Measurements from ENCODE around the gene RNF39.
A peak's percentile ranks its signal among the peaks of the same experiment; 100 is the strongest.
"Not testable (repeated sequence)": the region's sequence is repeated elsewhere in the genome, so short reads cannot be mapped to it uniquely, and the experiment has no call there.

Gene RNF39

DNA sequence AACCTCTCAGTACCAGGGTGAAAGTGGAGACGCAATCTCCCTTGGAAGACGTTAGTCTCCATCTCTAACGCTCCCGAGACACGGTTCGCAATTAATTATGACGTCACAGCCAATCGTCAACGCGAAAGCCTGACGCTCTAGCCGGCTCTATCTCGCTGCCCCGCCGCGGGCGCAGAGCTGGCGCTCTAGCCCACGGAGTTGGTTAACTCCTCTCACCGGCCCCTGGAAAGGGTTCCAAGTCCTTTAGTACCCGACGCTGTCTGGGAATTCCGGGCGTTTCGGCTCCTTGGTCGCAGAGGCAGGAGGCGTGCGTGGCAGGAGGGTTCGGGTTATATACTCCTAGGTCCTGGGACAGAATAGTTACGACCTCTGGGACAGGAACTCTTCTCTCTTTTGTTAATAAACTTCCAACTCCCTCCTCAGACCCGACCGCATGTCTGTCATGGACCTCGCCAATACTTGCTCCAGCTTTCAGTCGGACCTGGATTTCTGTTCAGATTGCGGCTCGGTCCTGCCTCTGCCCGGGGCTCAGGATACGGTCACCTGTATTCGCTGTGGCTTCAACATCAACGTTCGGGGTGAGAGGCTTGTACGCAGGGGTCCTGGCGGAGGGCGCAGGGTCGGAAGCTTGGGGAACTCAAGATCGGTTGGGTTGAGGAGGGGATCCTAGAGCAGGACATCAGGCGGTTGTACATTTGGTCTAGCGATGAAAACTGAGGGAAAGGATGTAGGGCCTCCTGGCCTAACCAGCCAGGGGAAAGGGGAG is 14.3 kb downstream of the RNF39 start, which contains the start of gene POLR1H:
Gene POLR1H (plus strand): TSS at position 174 of the 766 bp plus-strand sequence. CDS start 260 bp downstream, at position 434.
- DNase-seq (ENCODE audit: low spot score): peak; percentile 93

DNA sequence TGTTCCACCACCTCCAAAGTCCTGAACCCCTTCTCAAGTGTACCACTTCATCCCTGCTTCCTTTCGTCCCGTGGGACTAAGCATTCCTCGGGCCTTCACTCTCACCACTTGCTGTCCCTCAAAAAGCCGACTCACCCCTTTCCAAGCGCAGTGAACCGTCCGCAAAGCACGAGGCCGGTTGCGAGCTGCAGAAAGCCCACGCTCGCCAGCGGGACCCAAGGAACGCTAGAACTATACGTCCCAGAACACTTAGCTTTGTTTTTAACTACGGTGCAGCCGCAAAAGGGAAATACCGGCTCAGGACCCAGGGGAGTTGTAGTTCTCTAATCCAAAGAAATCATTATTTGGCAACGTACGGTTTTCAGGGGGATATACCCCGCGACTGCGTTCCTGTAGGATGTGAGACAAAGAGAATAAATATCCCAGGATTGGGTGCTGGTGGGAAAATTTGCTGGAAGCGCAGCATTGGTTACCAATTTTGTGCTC is 14.9 kb downstream of the RNF39 start:
- DNase-seq (ENCODE audit: low spot score): peak; percentile 68

DNA sequence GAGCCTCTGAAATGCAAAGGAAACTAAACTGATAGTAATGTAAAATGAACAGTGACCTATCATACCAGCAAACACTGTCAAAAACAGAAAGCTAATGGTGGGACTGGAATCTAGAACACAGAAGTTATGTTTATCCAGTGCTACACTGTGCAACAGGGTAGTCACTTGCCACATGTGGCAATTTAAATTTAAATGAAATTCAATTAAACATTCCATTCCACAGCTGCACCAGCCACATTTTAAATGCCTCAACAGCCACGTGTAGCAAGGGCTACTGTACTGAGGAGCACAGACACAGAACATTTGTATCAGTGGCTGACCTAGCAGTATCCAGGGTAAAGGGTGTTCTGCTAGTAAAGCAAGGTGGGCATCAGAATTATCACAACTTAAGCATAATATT is 20.1 kb downstream of the RNF39 start:
- DNase-seq (ENCODE audit: low spot score): no peak

DNA sequence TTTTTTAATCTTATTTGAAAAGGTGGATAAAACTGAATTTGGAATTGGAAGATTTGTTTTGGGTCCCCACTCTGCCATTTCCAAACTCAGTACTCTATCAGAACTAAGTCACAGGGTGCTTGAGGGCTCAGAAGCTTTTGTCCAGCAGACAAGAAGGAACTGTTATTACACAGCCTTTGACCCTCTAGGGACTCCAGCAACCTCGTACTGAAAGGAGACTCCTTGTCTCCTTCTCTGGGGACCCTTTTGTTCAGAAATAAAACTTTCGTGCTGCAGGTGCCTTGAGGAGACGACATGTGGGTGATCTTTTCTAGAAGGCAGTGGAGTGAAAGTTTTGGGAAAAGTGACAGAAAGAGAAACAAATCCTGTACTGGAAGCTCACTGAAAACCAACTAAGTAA is 21.9 kb downstream of the RNF39 start:
- no peak for DNase-seq (ENCODE audit: low spot score)

DNA sequence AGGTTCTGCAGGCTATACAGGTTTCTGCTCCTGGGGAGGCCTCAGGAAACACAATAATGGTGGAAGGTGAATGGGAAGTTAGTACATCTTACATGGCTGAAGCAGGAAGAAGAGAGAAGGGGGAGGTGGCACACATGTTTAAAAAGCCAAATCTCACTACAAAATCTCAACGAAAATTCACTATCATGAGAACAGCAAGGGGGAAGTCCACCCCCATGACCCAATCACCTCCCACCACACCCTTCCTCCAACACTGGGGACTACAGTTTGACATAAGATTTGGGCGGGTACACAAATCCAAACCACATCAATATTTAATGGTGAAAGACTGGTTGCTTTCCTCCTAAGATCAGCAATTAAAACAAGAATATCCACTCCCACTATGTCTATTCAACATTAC is 28.3 kb downstream of the RNF39 start:
- DNase-seq (ENCODE audit: low spot score): no peak

DNA sequence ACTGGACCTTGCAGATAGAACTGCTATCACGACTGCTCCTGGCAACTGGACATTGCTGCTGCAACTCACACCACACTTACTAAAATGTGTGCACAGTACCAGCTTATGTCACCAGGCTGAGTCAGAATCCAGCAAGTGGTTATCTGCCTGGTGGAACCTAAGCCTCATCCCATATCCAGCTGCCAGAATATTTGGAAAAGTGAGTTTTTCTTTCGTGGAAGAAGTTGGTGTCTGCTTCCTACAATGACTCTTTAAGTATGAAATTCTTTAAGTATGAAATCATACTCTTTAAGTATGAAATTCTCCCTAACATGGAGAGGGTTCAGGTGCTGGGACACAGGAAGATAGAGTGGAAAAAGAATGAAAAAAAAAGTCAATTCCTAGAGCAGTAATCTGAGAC is 30.9 kb downstream of the RNF39 start:
- no peak for DNase-seq (ENCODE audit: low spot score)

DNA sequence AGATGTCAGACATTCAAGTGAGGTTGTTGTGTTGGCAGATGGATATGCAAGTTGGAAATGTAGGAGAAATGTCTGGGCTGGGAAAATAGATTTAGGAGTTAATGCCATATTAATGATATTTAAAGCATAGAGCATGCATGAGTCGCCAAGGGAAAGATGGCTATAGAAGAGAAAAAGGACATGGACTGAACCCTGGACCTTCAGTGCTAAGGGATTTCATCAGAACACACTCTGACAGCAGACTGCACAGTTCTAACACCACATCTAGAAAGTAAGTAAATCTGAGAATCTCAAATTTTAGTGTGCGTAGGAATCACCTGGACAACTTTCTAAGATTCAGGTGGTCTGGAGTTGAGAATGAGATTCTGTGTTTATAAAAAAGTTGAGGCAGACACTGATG is 31.8 kb downstream of the RNF39 start:
- DNase-seq (ENCODE audit: low spot score): no peak

DNA sequence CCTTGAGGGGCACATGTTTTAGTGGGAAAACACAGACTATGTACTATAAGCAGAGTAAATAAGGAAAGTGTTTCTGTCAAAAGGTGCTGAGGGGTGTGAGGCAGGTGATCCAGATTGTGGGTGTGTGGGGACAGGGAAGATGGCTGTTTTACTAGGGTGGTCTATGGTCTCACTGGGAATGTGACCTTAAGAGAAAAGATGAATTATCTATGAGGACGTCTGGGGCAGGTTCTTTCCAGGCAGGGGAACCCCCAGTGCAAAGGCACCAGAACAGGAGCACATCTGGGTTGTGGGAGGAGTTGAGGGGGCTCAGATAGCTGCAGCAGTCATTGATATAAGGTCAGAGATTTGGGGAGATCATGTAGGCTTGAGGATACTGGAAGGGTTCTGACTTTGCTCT is 32.7 kb downstream of the RNF39 start:
- DNase-seq (ENCODE audit: low spot score): no peak

DNA sequence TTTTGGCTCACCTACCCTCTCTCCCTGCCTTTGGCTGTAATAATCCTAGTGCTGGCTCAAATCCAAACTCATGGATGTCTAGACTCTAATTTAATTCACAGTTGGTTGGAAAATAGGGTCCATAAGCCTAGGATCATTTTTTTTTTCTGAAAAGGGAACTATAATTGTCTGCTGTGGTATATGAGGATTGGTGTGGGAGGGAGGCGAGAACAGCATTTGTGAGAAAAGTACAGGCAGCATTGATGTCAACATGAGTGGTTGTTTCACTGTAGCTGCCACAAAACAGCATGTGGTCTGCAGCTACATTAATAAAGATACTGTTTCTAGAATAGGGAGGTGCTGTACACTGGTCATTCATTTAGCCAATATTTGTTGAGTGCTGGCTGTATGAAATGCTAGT is 33.1 kb downstream of the RNF39 start:
- DNase-seq (ENCODE audit: low spot score): no peak

DNA sequence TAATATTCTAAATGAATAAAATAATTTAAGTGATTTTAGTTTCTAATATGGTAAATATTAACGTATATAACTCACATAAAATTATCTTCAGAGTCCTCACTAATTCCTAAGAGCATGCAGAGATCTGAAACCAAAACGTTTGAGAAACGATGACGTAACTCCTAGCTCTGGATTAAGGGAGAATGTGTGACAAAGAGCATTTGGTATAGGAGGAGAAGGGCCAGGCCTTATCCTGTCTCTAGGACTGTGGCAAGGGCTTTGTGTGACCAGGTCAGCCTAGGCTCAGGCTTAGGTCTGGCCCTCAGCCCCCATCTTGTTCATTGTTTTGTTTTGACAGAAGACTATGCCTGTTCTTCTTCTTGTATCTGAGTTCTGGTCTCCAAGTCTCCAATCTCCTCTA is 33.7 kb downstream of the RNF39 start:
- DNase-seq (ENCODE audit: low spot score): no peak

DNA sequence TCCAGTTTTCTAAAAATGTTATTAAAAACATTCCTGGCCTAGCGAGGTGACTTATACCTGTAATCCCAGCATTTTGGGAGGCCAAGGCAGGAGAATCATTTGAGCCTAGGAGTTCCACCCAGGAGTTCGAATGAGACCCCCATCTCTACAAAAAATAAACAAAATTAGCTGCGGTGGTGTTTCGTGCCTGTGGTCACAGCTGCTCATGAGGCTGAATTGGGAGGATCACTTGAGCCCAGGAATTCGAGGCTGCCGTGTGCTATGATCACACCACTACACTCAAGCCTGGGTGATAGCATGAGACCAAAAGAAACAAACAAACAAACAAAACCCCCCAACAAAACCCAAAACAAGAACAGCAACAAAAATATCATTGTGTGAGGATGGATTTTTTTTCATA is 34.3 kb downstream of the RNF39 start:
- no peak for DNase-seq (ENCODE audit: low spot score)

DNA sequence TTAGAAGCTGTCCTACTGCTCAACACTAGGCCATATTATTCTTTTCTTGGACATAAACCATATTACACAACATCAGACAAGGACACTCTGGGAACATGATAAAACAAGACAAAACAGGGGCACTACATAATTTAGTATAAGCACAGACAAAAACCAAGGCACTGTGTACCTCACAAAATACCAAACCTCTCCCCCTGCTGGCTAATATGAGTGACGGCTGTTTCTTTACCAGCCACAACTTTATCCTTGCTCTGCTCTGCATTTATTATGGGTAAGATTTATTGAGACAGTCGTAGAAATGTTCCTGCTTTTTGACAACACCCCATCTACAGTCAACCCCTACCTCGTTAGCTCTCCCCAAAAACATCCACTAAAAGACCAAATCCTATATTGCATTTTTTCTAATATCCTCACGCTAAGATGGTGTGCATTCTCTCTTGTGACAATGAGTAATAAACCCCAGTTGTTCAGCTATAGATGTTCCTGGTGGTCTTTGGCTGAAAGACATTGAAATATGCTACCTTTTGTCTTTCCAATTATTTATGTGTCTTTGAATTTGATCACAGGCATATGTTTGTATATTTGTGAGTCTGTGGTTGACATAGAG is 38.3 kb downstream of the RNF39 start:
- DNase-seq (ENCODE audit: low spot score): peak; percentile 39

DNA sequence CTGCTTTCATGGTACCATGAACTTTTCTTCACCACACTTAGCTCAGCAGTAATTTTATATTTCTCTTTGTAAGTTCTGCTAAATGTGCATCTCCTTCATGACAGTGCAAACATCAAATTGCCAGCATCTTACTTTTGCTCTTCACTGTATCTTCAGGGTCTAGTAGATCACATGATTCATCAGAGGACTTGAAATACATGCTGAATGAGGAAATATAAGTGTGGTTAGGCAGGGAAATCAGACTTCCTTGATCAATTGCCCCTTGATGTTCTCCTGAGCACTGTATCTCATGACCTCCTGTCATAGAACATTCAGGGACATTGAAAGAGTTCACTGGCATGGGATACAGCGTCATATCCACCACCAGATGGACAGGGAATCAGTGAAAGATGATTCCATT is 39.8 kb downstream of the RNF39 start:
- no peak for DNase-seq (ENCODE audit: low spot score)

DNA sequence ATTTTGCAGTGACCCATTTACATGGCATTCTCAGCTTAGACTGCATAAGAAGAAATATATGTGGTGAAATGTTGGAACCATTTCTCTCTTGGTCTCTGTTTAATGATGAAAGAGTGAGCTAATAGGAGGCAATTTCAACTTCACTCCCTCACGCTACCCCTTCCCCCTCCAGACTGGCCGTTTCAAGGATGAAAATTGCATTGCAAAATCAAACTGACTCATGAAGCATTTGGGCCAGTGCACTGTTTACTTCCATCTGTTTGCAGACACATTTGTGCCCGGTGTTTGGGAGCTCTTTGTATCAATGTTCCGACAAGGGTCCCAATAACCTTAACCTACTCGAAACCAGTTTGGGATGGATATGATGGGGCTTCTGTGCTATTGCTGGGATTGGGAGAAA is 42.1 kb downstream of the RNF39 start:
- DNase-seq (ENCODE audit: low spot score): not testable (repeated sequence)

DNA sequence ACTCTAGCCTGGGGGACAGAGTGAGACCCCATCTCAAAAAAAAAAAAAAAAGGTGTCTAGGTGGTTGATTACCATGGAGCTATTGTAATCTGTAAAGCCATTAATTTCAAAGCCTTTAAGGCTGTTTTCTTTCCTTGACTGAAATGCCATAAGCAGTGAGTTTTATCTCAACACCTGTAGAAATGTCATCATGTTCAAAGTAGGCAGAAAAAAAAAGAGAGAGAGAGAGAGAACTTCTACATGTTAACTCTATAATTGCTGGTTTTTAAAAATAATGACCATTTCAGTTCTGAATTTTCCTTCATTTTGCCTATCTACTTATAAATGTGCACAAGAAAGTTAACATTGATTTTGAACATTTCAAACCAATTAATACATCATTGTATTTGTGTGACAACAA is 44.2 kb downstream of the RNF39 start:
- DNase-seq (ENCODE audit: low spot score): no peak

DNA sequence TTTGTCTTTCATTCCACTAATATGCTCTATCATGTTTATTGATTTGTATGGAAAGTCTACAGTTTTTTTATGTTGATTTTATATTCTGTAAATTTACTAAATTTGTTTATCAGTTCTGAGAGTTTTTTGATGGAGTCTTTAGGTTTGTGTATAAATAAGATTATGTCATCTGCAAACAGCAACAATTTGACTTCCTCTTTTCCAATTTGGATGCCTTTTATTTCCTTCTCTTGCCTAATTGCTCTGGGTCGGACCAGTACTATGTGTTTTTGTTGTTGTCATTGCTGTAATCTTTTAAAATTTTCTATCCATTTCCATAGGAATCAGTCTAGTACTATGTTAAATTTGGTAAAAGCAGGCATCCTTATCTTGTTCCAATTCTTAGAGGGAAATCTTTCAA is 46.0 kb downstream of the RNF39 start:
- no peak for DNase-seq (ENCODE audit: low spot score)

DNA sequence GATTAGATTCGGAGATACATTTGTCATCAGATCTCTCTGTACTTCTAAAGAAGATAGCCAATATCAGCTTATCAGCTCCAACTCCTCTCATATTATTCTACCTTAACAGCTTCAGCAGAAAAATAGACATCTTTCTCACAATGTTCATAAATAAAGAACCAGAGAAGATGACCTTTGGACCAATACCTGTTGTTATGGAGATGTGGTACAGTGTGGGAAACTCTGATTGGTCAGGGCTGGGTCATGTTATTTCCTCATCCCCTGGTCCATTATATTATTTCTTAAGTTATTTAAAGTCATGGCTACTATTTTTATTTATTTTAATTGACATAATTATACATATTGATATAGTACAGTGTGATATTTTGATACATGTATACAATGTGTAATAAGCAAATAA is 50.4 kb downstream of the RNF39 start:
- DNase-seq (ENCODE audit: low spot score): no peak

DNA sequence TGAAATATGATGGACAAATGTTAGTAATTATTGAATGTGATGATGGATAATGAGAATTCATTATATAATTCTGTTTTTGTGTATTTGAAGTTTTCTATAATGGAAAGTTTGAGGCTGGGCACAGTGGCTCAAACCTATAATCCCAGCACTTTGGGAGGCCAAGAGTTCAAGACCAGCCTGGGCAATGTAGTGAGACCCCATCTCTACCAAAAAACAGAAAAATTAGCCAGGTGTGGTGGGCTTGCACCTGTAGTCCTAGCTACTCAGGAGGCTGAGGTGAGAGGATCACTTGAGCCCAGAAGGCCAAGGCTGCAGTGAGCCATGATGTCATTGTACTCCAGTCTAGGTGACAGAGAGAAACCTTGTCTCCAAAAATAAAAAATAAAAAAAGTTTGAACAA is 52.9 kb downstream of the RNF39 start:
- DNase-seq (ENCODE audit: low spot score): not testable (repeated sequence)

DNA sequence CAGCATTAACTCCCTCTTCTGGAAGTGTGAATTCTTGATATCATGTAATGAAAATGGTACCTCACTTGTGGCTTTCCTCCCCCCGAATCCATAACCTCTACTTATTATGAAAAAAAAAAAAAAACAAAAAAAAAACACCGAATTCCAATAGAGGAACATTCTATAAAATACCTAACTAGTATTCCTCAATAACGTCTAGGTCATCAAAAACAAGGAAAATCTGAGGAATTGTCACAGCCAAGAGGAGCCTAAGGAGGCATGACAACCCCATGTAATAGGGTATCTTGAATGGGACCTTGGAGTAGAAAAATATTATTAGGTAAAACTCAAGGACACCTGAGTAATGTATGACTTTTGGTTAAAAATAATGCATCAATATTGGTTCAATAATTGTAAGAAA is 53.4 kb downstream of the RNF39 start:
- DNase-seq (ENCODE audit: low spot score): no peak

DNA sequence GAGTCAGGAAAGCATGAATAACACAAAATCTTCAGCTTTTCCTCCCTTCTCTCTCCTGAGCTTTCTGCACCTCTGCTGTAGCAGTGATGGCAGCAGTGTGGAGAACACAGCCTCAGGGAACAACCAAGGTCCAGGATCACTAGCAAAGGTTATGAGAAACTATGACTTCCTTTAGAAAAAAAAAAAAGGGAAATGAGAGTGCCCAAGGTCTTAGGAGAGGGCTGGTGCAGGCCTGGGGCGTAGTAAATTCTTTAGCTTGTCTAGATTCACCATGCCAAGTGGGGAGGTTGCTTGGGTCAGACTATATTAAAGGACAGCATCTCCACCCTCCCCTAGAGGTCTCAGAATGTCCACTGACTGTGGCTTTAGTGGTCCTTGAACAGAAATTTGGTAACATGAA is 54.9 kb downstream of the RNF39 start:
- peak; percentile 17 for DNase-seq (ENCODE audit: low spot score)

All from germinal center (tissue), 1 donor.